ENCODE data around the gene CWC25. TPM values are rescaled to one million over a fixed set of nuclear protein-coding genes. Genes with fewer than 3 reads are reported as not detected.

Gene CWC25
- total RNA-seq, 4 donors from 2014 or later = 19.0 to 26.8 (median 22.1) TPM

- no peak overlapping the region for H3K4me3 ChIP-seq (replicated peaks in 1 of 3)
- H3K27me3 ChIP-seq = no peaks in the 10 kb centered on the region
- no peak for DNase-seq
- no peak overlapping the region for H3K27ac ChIP-seq
- H3K9me3 ChIP-seq = no peaks in the 10 kb centered on the region
- peaks cover 57 to 58% of the 10 kb centered on the region in 2 donors for H3K36me3 ChIP-seq
- TF ChIP-seq CTCF (IDR thresholded peaks at IDR 0.05) (no peak), POLR2A (IDR thresholded peaks at IDR 0.05) (no peak)
- intact Hi-C loops (cut with DNase I) = no loop called here
- WGBS, 2 donors = 85 to 89% methylated on average over 4 of the region's 4 CpGs
- no peaks in the 10 kb centered on the region for H3K4me1 ChIP-seq
Observed at GRCh38 chr17:38761612-38762011, 63.5 kb downstream of the CWC25 start.

- H3K27me3 ChIP-seq = no peaks in the 10 kb centered on the region
- peaks cover 23 to 24% of the 10 kb centered on the region in 2 donors for H3K36me3 ChIP-seq
- intact Hi-C loops (cut with DNase I) = no loop called here
- TF ChIP-seq POLR2A (IDR thresholded peaks at IDR 0.05) = no peak
- no peak for TF ChIP-seq CTCF (IDR thresholded peaks at IDR 0.05)
- WGBS, 2 donors = 6 to 7% methylated on average over 11 to 17 of the region's 22 CpGs
- peak in 1 of 2 donors; percentile 26 for DNase-seq
- peak overlapping the region; percentile 49 to 97 (median 63) for H3K4me3 ChIP-seq (replicated peaks in 1 of 3)
- H3K4me1 ChIP-seq = peaks cover 32 to 34% of the 10 kb centered on the region in 2 donors
- H3K27ac ChIP-seq = peak overlapping the region; percentile 31 to 81 (median 66)
- no peaks in the 10 kb centered on the region for H3K9me3 ChIP-seq
Observed at GRCh38 chr17:38753071-38753506, 72.0 kb downstream of the CWC25 start.

GRCh38 chr17:38752308-38753070, 72.6 kb downstream of the CWC25 start, which contains the start of gene PSMB3:
Gene PSMB3, plus strand, starts transcription at chr17:38752741. Its CDS starts 86 bp downstream, at chr17:38752827.
- H3K4me1 ChIP-seq = peaks cover 32 to 34% of the 10 kb centered on the region in 2 donors
- H3K4me3 ChIP-seq (replicated peaks in 1 of 3) = peak within 1 kb of the TSS; percentile 53 to 97 (median 63)
- WGBS, 2 donors = 0% methylated on average over 42 to 44 of the region's 44 CpGs
- DNase-seq = peak; percentile 99
- TF ChIP-seq POLR2A (IDR thresholded peaks at IDR 0.05) (peak in 1 of 2 donors; percentile 64), CTCF (IDR thresholded peaks at IDR 0.05) (no peak)
- H3K36me3 ChIP-seq = peaks cover 17 to 18% of the 10 kb centered on the region in 2 donors
- H3K9me3 ChIP-seq = no peaks in the 10 kb centered on the region
- H3K27me3 ChIP-seq = no peaks in the 10 kb centered on the region
- intact Hi-C loops (cut with DNase I) = no loop called here
- H3K27ac ChIP-seq = peak within 1 kb of the TSS; percentile 33 to 93 (median 81)

- H3K27me3 ChIP-seq = no peaks in the 10 kb centered on the region
- peak overlapping the region; percentile 33 to 93 (median 69) for H3K27ac ChIP-seq
- peak overlapping the region; percentile 40 to 97 (median 53) for H3K4me3 ChIP-seq (replicated peaks in 1 of 3)
- intact Hi-C loops (cut with DNase I) = no loop called here
- no peak for TF ChIP-seq POLR2A (IDR thresholded peaks at IDR 0.05)
- TF ChIP-seq CTCF (IDR thresholded peaks at IDR 0.05) = no peak
- WGBS, 2 donors = 1 to 3% methylated on average over 44 of the region's 44 CpGs
- H3K9me3 ChIP-seq = no peaks in the 10 kb centered on the region
- H3K4me1 ChIP-seq = peaks cover 35 to 37% of the 10 kb centered on the region in 2 donors
- DNase-seq = peak; percentile 83 to 86
- peaks cover 11 to 13% of the 10 kb centered on the region in 2 donors for H3K36me3 ChIP-seq
Observed at GRCh38 chr17:38751808-38752307, 73.3 kb downstream of the CWC25 start.

All from thyroid gland (tissue), 4 donors.